H1 (cell line): ENCODE data around the gene UCKL1. TPM values are rescaled to one million over a fixed set of nuclear protein-coding genes. Genes with fewer than 3 reads are reported as not detected.

Experiments used
- CTCF ChIA-PET: fragments of 300-600 bp; sonication (Branson Sonifier 250); formaldehyde crosslinking; loops from one replicate; lab custom pipeline; 2021; ENCODE audit not compliant: partially characterized antibody; lab: Charles Lee
- POLR2A ChIA-PET: fragments of 300-600 bp; sonication (Branson Sonifier 250); formaldehyde crosslinking; loops from one replicate; lab custom pipeline; 2021; ENCODE audit warnings: inconsistent platforms; ENCODE audit not compliant: partially characterized antibody; lab: Charles Lee
- DNase-seq, 2 experiments: peaks; one replicate each; pipeline versions ENCODE4 v3.0.0 to v3.0.0-alpha.2; 2010 to 2022; ENCODE audit warnings: low spot score in 2 of 2, low read depth in 1 of 2, mixed read lengths in 1 of 2
- FAIRE-seq: peaks from 2 replicates; lab custom pipeline; 2011; peaks lifted over from hg19 to GRCh38; lab: Jason Lieb, UNC
- H2AFZ ChIP-seq: 2 replicates; pipeline ENCODE4 v1.8.1; 2012; ENCODE audit warnings: low read length, inconsistent platforms
- H2AK5ac ChIP-seq: 2 replicates; pipeline ENCODE4 v1.6.1; 2013; ENCODE audit warnings: low read depth, low read length
- H2BK120ac ChIP-seq: replicated peaks from 2 replicates; pipeline ENCODE3; 2013; ENCODE audit warnings: low read depth, low read length, inconsistent platforms
- H2BK12ac ChIP-seq: 2 replicates; pipeline ENCODE4 v1.6.1; 2013; ENCODE audit warnings: low read depth, low read length
- H2BK15ac ChIP-seq: 2 replicates; pipeline ENCODE4 v1.6.1; 2013; ENCODE audit warnings: low read length
- H2BK20ac ChIP-seq: 2 replicates; pipeline ENCODE4 v1.6.1; 2013; ENCODE audit warnings: low read length
- H2BK5ac ChIP-seq: 2 replicates; pipeline ENCODE4 v1.6.1; 2013; ENCODE audit warnings: low read depth, low read length
- H3K14ac ChIP-seq: 2 replicates; pipeline ENCODE4 v1.6.1; 2013; ENCODE audit warnings: inconsistent platforms; ENCODE audit not compliant: insufficient read length
- H3K18ac ChIP-seq: 2 replicates; pipeline ENCODE4 v1.6.1; 2013; ENCODE audit warnings: low read length; ENCODE audit errors: extremely low read depth
- H3K23ac ChIP-seq: 2 replicates; pipeline ENCODE4 v1.6.1; 2013; ENCODE audit warnings: inconsistent platforms; ENCODE audit not compliant: insufficient read length
- H3K23me2 ChIP-seq: 2 replicates; pipeline ENCODE4 v1.6.1; 2013; ENCODE audit warnings: low read depth, low read length
- H3K27ac ChIP-seq: 2 replicates; pipeline ENCODE4 v1.6.1; 2011; ENCODE audit warnings: low read depth, low read length, inconsistent platforms
- H3K27me3 ChIP-seq, 4 experiments: replicated peaks in 1 of 4; 1 replicate in 1 of 4; 2 replicates in 3 of 4; pipeline versions ENCODE4 v1.6.1 to v1.8.1; 2011 to 2013; ENCODE audit warnings: low read length in 3 of 4, mild to moderate bottlenecking in 3 of 4, inconsistent platforms in 2 of 4, mixed read lengths in 2 of 4, moderate library complexity in 1 of 4; ENCODE audit not compliant: control insufficient read depth in 3 of 4, insufficient read depth in 3 of 4; ENCODE audit errors: extremely low read depth in 1 of 4
- H3K36me3 ChIP-seq, 4 experiments: 2 replicates each; pipeline versions ENCODE4 v1.6.1 to v1.8.1; 2011 to 2013; ENCODE audit warnings: mild to moderate bottlenecking in 4 of 4, low read length in 3 of 4, moderate library complexity in 2 of 4, control low read depth in 1 of 4, inconsistent platforms in 1 of 4; ENCODE audit not compliant: insufficient read depth in 4 of 4, control insufficient read depth in 2 of 4
- H3K4ac ChIP-seq: replicated peaks from 2 replicates; pipeline ENCODE3; 2013; ENCODE audit warnings: low read length, low read depth, mixed read lengths, inconsistent platforms; ENCODE audit not compliant: insufficient read length
- H3K4me1 ChIP-seq, 4 experiments: replicated peaks in 1 of 4; 1 replicate in 1 of 4; 2 replicates in 3 of 4; pipeline versions ENCODE4 v1.6.1 to v1.8.1; 2011 to 2013; ENCODE audit warnings: low read length in 3 of 4, inconsistent platforms in 2 of 4, mixed read lengths in 1 of 4; ENCODE audit not compliant: insufficient read depth in 4 of 4, control insufficient read depth in 3 of 4
- H3K4me2 ChIP-seq, 2 experiments: 2 replicates each; pipeline versions ENCODE4 v1.6.1 to v1.8.1; 2011 to 2013; ENCODE audit warnings: low read depth in 2 of 2, low read length in 2 of 2, control low read depth in 1 of 2, inconsistent platforms in 1 of 2, mild to moderate bottlenecking in 1 of 2; ENCODE audit not compliant: insufficient read depth in 1 of 2
- H3K4me3 ChIP-seq, 4 experiments: fragments of 200-600, 300-600 bp in 1 of 4; sonication (generic), shearing (Covaris generic), sonication (Bioruptor Twin) in 1 of 4; 2 replicates each; pipeline versions ENCODE4 v1.5.1 to v1.8.1; 2011 to 2016; ENCODE audit warnings: low read length in 4 of 4, low read depth in 3 of 4, control low read depth in 2 of 4, inconsistent platforms in 2 of 4, mild to moderate bottlenecking in 2 of 4, mixed read lengths in 1 of 4, moderate library complexity in 1 of 4; ENCODE audit not compliant: insufficient read depth in 2 of 4; ENCODE audit errors: extremely low read depth in 1 of 4
- H3K56ac ChIP-seq: replicated peaks from 2 replicates; pipeline ENCODE3; 2013; ENCODE audit warnings: low read depth, mild to moderate bottlenecking, mixed read lengths, low read length, inconsistent platforms; ENCODE audit not compliant: insufficient read length
- H3K79me1 ChIP-seq: 2 replicates; pipeline ENCODE4 v1.6.1; 2013; ENCODE audit warnings: low read depth, low read length, control low read depth
- H3K79me2 ChIP-seq, 2 experiments: 2 replicates each; pipeline versions ENCODE4 v1.6.1 to v1.8.1; 2012 to 2013; ENCODE audit warnings: low read length in 2 of 2, mild to moderate bottlenecking in 2 of 2, inconsistent platforms in 1 of 2; ENCODE audit not compliant: insufficient read depth in 2 of 2, control insufficient read depth in 1 of 2
- H3K9ac ChIP-seq, 4 experiments: replicated peaks in 1 of 4; 1 replicate in 1 of 4; 2 replicates in 3 of 4; pipeline versions ENCODE4 v1.6.1 to v1.8.1; 2011 to 2013; ENCODE audit warnings: low read depth in 3 of 4, low read length in 3 of 4, control low read depth in 2 of 4, mild to moderate bottlenecking in 2 of 4, moderate library complexity in 2 of 4, inconsistent platforms in 1 of 4; ENCODE audit errors: extremely low read depth in 1 of 4
- H3K9me3 ChIP-seq, 2 experiments: 2 replicates each; pipeline versions ENCODE4 v1.6.1 to v1.8.1; 2012 to 2013; ENCODE audit warnings: mild to moderate bottlenecking in 2 of 2, moderate library complexity in 2 of 2, control low read depth in 1 of 2, inconsistent platforms in 1 of 2, low read depth in 1 of 2, low read length in 1 of 2, mixed read lengths in 1 of 2; ENCODE audit not compliant: insufficient read depth in 2 of 2
- H4K20me1 ChIP-seq, 2 experiments: replicated peaks in 1 of 2; 2 replicates each; pipeline versions ENCODE3 to v1.8.1; 2011 to 2013; ENCODE audit warnings: inconsistent platforms in 2 of 2, low read length in 2 of 2, mild to moderate bottlenecking in 1 of 2; ENCODE audit not compliant: insufficient read depth in 2 of 2, control insufficient read depth in 1 of 2
- H4K5ac ChIP-seq: 2 replicates; pipeline ENCODE4 v1.6.1; 2013; ENCODE audit warnings: low read length, low read depth, mixed read lengths, inconsistent platforms; ENCODE audit not compliant: insufficient read length
- H4K8ac ChIP-seq: 2 replicates; pipeline ENCODE4 v1.8.0; 2013; ENCODE audit warnings: mild to moderate bottlenecking, moderate library complexity, low read length, inconsistent platforms; ENCODE audit not compliant: insufficient read depth; ENCODE audit errors: extremely low read depth
- H4K91ac ChIP-seq: replicated peaks from 2 replicates; pipeline ENCODE3; 2013; ENCODE audit warnings: low read length, mixed read lengths, inconsistent platforms; ENCODE audit not compliant: insufficient read length
- CBX8 ChIP-seq: fragments of 300-800, 300-1000 bp; sonication (generic); IDR thresholded peaks from 2 replicates; pipeline ENCODE4 v1.7.1; 2016; ENCODE audit warnings: low read depth, low read length, borderline replicate concordance
- HDAC2 ChIP-seq, 2 experiments: fragments of 300-600 bp in 1 of 2; sonication (generic) in 1 of 2; IDR thresholded peaks; 2 replicates each; pipeline ENCODE4 v1.6.1; 2011 to 2012; ENCODE audit warnings: low read depth in 2 of 2, low read length in 2 of 2, mild to moderate bottlenecking in 2 of 2, moderate library complexity in 2 of 2, borderline replicate concordance in 1 of 2, inconsistent platforms in 1 of 2
- NANOG ChIP-seq: IDR thresholded peaks from 2 replicates; pipeline ENCODE4 v1.6.1; 2011; ENCODE audit warnings: low read length, low read depth, mild to moderate bottlenecking, inconsistent platforms; ENCODE audit not compliant: insufficient read depth, poor library complexity, severe bottlenecking
- POLR2AphosphoS5 ChIP-seq: IDR thresholded peaks from 2 replicates; pipeline ENCODE4 v1.6.1; 2011; ENCODE audit warnings: low read depth, low read length
- RBBP5 ChIP-seq: IDR thresholded peaks from 2 replicates; pipeline ENCODE4 v1.7.1; 2012; ENCODE audit warnings: low read depth, mild to moderate bottlenecking, inconsistent platforms, low read length, moderate library complexity, borderline replicate concordance
- SAP30 ChIP-seq: fragments of 300-600 bp; sonication (generic); IDR thresholded peaks from 2 replicates; pipeline ENCODE4 v1.7.1; 2012; ENCODE audit warnings: low read length, moderate library complexity, mild to moderate bottlenecking, inconsistent platforms; ENCODE audit not compliant: insufficient read depth, insufficient replicate concordance
- TBP ChIP-seq: IDR thresholded peaks from 2 replicates; pipeline ENCODE4 v1.6.1; 2011; ENCODE audit warnings: low read depth, low read length, improper control_type of control experiment
- ZNF274 ChIP-seq: IDR thresholded peaks from 2 replicates; pipeline ENCODE4 v1.7.0; 2012; ENCODE audit warnings: low read length, borderline replicate concordance; ENCODE audit errors: extremely low read depth
- WGBS, 2 experiments: shearing (Covaris generic) in 1 of 2; methylation state at CpG; one replicate each; pipeline versions ENCODE4 v1.1.6 to v1.1.7; 2013 to 2015; ENCODE audit warnings: low lambda C conversion rate in 2 of 2, mixed read lengths in 2 of 2, inconsistent platforms in 1 of 2, low coverage in 1 of 2, missing lambda C conversion rate in 1 of 2; ENCODE audit not compliant: insufficient replicate concordance in 2 of 2, insufficient coverage in 1 of 2, insufficient read length in 1 of 2; ENCODE audit errors: extremely low coverage in 1 of 2, missing lambda C conversion rate in 1 of 2; 5-methylcytosine and 5-hydroxymethylcytosine counted together
- polyA plus RNA-seq, 7 experiments: library from polyadenylated mRNA; depleted of rRNA in 3 of 7; stranded (reverse) in 5 of 7; unstranded in 2 of 7; fragments of >200 nt in 5 of 7; fragments of 200-250 nt in 2 of 7; gene quantifications; 1 replicate in 5 of 7; 2 replicates in 1 of 7; 4 replicates in 1 of 7; pipeline versions ENCODE4 v1.2.1 to v1.2.3, GENCODE V29; 2011 to 2013; ENCODE audit warnings: missing spikeins in 2 of 7, mixed read lengths in 2 of 7
- total RNA-seq: library from RNA; stranded (reverse); fragmentation: NEBNext Ultra II Directional; extraction: Animal tissue kit (Norgen Biotek cat#: 25700); gene quantifications from 2 replicates; pipeline ENCODE4 v1.2.1, GENCODE V29; 2021

Gene UCKL1
- total and polyA plus RNA-seq, 2 of the 8 experiments (the other 6 are each of a cell fraction or from before 2014, with no cell fraction given): 36.5 to 91.2 TPM

DNA sequence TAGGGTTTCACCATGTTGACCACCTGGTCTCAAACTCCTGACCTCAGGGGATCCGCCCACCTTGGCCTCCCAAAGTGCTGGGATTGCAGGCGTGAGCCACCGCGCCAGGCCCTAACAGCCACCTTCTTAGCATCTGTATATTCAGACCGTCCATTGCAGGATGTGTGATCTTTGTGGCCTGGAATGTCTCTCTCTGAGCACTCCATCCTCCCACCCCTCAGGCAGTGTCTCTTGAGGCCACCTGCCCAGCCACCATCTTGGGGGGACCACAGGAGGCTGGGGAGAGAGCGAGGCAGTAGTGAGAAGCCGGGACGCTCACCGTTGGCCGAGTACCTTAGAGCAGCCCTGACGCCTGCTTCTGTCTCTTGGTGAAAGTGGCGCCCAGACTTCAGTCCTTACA is 42.4 kb downstream of the UCKL1 start:
- Histone ChIP-seq H4K5ac (no peak overlapping the region), H2AFZ (no peak overlapping the region), H2BK20ac (no peak overlapping the region), H3K27me3 (no peaks in the 10 kb centered on the region), H2AK5ac (no peak overlapping the region), H2BK12ac (no peak overlapping the region), H3K56ac (no peak overlapping the region), H3K18ac (no peak overlapping the region), H3K4me3 (no peak overlapping the region), H3K4ac (no peak overlapping the region), H3K4me2 (no peak overlapping the region), H3K14ac (no peak overlapping the region), H2BK5ac (no peak overlapping the region), H4K20me1 (peaks cover 0 to 5% of the 10 kb centered on the region in 2 experiments), H3K4me1 (no peaks in the 10 kb centered on the region; a peak in 2 of 7 replicates), H4K8ac (no peak overlapping the region), H3K23ac (no peak overlapping the region), H4K91ac (no peak overlapping the region), H3K79me1 (no peaks in the 10 kb centered on the region; the same call in 1 of the 2 replicates), H3K23me2 (no peaks in the 10 kb centered on the region), H2BK15ac (no peak overlapping the region), H2BK120ac (no peak overlapping the region), H3K36me3 (no peaks in the 10 kb centered on the region), H3K9me3 (no peaks in the 10 kb centered on the region; a peak in 1 of 4 replicates), H3K9ac (no peak overlapping the region), H3K79me2 (peaks cover 0 to 34% of the 10 kb centered on the region in 2 experiments; a peak in 2 of 4 replicates), H3K27ac (no peak overlapping the region)
- 94% methylated on average over 12 of the region's 12 CpGs; no CpG with 5 or more reads in 1 of the 2 experiments for WGBS, 2 experiments
- TF ChIP-seq NANOG (no peak), CBX8 (no peak), ZNF274 (no peak), SAP30 (no peak), TBP (no peak), POLR2AphosphoS5 (no peak), RBBP5 (no peak), HDAC2 (IDR thresholded peaks at IDR 0.05; ENCODE audit: borderline replicate concordance in 1 of 2, low read depth in 2 of 2, low read length in 2 of 2) (no peak)
- FAIRE-seq (no peak), DNase-seq (no peak)
- ChIA-PET CTCF (interaction anchor here (1.0 to 1.3 kb wide), 2 partner anchors 13 to 127 kb away, joined by 3 to 4 read pairs; no protein-coding TSS in a partner anchor), POLR2A (interaction anchor here (0.9 kb wide), 1 partner anchor 27 kb away, joined by 3 read pairs; no protein-coding TSS in a partner anchor)
